DOHH2 (cell line): ENCODE data around the gene ALDH1A1.

Experiments used
- EZH2phosphoT487 ChIP-seq: fragments of 200-600 bp; sonication (generic); IDR thresholded peaks from 2 replicates; pipeline ENCODE4 v1.6.1; 2017; ENCODE audit warnings: borderline replicate concordance, mild to moderate bottlenecking, antibody characterized with exemption, low read length, moderate library complexity, mixed read lengths
- TF ChIP-seq, protein P1 (sequence below): fragments of 200-600 bp; sonication (generic); IDR thresholded peaks from one replicate; pipeline ENCODE4 v1.5.1; 2014; ENCODE audit warnings: antibody characterized with exemption, mild to moderate bottlenecking, low read depth, low read length; ENCODE audit not compliant: poor library complexity, severe bottlenecking

DNA sequence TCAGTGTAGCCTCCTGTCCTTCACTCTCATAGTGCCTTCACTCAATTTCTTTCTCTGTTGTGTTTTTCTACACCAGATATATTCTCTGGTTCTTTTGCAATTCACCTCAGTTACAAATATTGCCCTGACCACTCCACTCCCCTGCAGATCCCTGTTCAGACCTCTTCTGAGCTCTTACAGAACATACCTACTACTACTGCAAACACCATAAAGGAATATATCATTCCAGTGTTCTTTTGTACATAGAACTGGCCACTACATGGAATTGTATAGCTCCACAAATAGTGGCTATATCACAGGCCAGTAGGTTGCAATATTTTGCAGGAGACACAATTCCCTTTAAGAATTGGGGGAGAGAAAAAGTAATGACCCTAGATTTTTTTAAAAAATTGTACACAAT, 21.0 kb downstream of the ALDH1A1 start:
- TF ChIP-seq, protein P1, sequence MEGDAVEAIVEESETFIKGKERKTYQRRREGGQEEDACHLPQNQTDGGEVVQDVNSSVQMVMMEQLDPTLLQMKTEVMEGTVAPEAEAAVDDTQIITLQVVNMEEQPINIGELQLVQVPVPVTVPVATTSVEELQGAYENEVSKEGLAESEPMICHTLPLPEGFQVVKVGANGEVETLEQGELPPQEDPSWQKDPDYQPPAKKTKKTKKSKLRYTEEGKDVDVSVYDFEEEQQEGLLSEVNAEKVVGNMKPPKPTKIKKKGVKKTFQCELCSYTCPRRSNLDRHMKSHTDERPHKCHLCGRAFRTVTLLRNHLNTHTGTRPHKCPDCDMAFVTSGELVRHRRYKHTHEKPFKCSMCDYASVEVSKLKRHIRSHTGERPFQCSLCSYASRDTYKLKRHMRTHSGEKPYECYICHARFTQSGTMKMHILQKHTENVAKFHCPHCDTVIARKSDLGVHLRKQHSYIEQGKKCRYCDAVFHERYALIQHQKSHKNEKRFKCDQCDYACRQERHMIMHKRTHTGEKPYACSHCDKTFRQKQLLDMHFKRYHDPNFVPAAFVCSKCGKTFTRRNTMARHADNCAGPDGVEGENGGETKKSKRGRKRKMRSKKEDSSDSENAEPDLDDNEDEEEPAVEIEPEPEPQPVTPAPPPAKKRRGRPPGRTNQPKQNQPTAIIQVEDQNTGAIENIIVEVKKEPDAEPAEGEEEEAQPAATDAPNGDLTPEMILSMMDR: no peak
- TF ChIP-seq EZH2phosphoT487: no peak
